Kidney (tissue), 14 donors: ENCODE results near the gene CTSE. TPM values are rescaled to one million over a fixed set of nuclear protein-coding genes. Genes with fewer than 3 reads are reported as not detected.
"Not testable (repeated sequence)": the region's sequence is repeated elsewhere in the genome, so short reads cannot be mapped to it uniquely, and the experiment has no call there.

Experiments
- DNase-seq, 5 donors: peaks; one replicate each; pipeline ENCODE4 v3.0.0-alpha.2; 2013 to 2020
- FAIRE-seq: peaks from 2 replicates; lab custom pipeline; 2012; peaks lifted over from hg19 to GRCh38; lab: Jason Lieb, UNC
- H3K27ac ChIP-seq, 2 donors: one replicate each; pipeline ENCODE4 v1.7.0; 2013; ENCODE audit warnings: low read depth in 2 of 2, low read length in 2 of 2, inconsistent platforms in 1 of 2
- H3K27me3 ChIP-seq: one replicate; pipeline ENCODE4 v1.7.1; 2013; ENCODE audit warnings: low read length, inconsistent platforms; ENCODE audit not compliant: control insufficient read depth, insufficient read depth
- H3K36me3 ChIP-seq, 3 donors: one replicate each; pipeline versions ENCODE4 v1.7.0 to v1.7.1; 2013; ENCODE audit warnings: low read length in 3 of 3, control low read depth in 1 of 3, inconsistent platforms in 1 of 3; ENCODE audit not compliant: insufficient read depth in 3 of 3, control insufficient read depth in 2 of 3
- H3K4me1 ChIP-seq, 3 donors: one replicate each; pipeline versions ENCODE4 v1.7.0 to v1.7.1; 2013; ENCODE audit warnings: low read length in 3 of 3, inconsistent platforms in 1 of 3, low read depth in 1 of 3; ENCODE audit not compliant: control insufficient read depth in 2 of 3, insufficient read depth in 2 of 3
- H3K4me3 ChIP-seq, 3 donors: one replicate each; pipeline versions ENCODE4 v1.7.0 to v1.8.1; 2013; ENCODE audit warnings: low read length in 3 of 3, control low read depth in 1 of 3, inconsistent platforms in 1 of 3
- H3K9ac ChIP-seq, 3 donors: one replicate each; pipeline versions ENCODE4 v1.7.0 to v1.7.1; 2013; ENCODE audit warnings: low read length in 3 of 3, control low read depth in 1 of 3, inconsistent platforms in 1 of 3
- H3K9me3 ChIP-seq, 3 donors: one replicate each; pipeline versions ENCODE4 v1.7.0 to v1.7.1; 2013; ENCODE audit warnings: low read length in 3 of 3, control low read depth in 1 of 3, inconsistent platforms in 1 of 3; ENCODE audit not compliant: control insufficient read depth in 2 of 3, insufficient read depth in 1 of 3
- intact Hi-C: fragments of 100-400 bp; cut with DNase I; formaldehyde crosslinking; loops from one replicate; pipeline ENCODE4 v1.11.1; 2022
- polyA plus RNA-seq: library from polyadenylated mRNA; stranded (reverse); fragments of 350-450 nt; fragmentation: Illumina TruSeq; extraction: RNeasy Lipid Tissue Mini Kit (QIAGEN cat#74804); gene quantifications from one replicate; pipeline ENCODE4 v1.2.3, GENCODE V29; 2014; ENCODE audit warnings: low read depth, low replicate concordance; ENCODE audit not compliant: insufficient read depth
- total RNA-seq: library from RNA; stranded (reverse); fragmentation: NEBNext Ultra II Directional; extraction: Animal tissue kit (Norgen Biotek cat#: 25700); gene quantifications from one replicate; pipeline ENCODE4 v1.2.1, GENCODE V29; 2021
- TF ChIP-seq, protein P1 (sequence below): IDR thresholded peaks from 3 replicates; pipeline ENCODE4 v1.5.1; 2012; ENCODE audit warnings: mild to moderate bottlenecking, moderate library complexity, borderline replicate concordance; ENCODE audit not compliant: insufficient read depth; ENCODE audit errors: extremely low read depth
- donor health status: control.
- donor health status: control.
- donor health status: control.
- donor health status: control.
- donor health status: control.
- donor health status: DM: yes; HTN: yes; CAD: no.
- donor health status: Normal renal cell carcinoma (clear cell type).

Gene CTSE
- total and polyA plus RNA-seq, 2 donors from 2014 or later: 1.6 TPM; not detected in 1

DNA sequence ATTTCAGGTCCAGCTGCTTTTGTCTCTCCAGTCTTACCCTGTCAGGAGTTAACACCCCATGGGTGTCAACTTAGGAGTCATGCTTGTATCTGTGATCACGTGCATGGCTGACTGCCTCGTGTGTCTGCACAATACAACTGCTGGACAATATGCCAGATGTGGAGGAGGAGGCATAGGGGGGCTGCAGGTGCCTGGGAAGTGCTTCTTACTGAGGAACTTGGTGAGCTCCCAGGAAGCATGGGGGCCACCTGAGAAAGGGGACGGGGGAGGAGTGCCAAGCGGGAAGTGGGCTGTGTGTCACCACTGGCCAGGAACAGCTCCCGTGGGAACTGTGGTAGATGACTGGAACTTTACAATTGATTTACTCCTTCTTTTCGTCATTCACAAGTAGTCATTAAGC is 38.8 kb upstream of the CTSE start:
- intact Hi-C loops: no loop called here
- no peak for FAIRE-seq
- H3K36me3 ChIP-seq: peaks cover 0 to 2% (median 0%) of the 10 kb centered on the region in 3 donors

DNA sequence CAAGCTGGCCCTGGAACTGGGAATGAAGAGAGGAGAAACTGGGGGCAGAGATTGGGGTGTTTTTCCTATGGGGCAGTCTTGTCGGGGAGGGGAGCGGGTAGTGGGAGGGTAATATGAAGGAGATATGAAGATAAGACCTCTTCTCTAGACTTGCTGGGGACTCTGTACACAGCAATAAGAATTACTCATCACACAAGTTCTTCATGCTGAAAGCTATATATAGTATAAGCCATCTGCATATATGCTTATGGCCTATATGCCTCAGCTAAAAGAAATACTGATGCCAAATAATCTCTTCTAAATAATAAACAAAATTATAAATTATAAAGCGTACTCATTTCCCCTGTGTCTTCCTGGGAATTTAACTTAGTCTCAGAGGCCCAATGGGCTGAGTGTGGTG is 37.1 kb upstream of the CTSE start:
- intact Hi-C loops: no loop called here
- Histone ChIP-seq H3K36me3 (peaks cover 0 to 2% (median 0%) of the 10 kb centered on the region in 3 donors), H3K9ac (no peak overlapping the region), H3K27ac (no peak overlapping the region), H3K27me3 (no peaks in the 10 kb centered on the region), H3K4me1 (peaks cover 0 to 6% (median 0%) of the 10 kb centered on the region in 3 donors), H3K9me3 (no peaks in the 10 kb centered on the region), H3K4me3 (no peak overlapping the region)
- TF ChIP-seq, protein P1, sequence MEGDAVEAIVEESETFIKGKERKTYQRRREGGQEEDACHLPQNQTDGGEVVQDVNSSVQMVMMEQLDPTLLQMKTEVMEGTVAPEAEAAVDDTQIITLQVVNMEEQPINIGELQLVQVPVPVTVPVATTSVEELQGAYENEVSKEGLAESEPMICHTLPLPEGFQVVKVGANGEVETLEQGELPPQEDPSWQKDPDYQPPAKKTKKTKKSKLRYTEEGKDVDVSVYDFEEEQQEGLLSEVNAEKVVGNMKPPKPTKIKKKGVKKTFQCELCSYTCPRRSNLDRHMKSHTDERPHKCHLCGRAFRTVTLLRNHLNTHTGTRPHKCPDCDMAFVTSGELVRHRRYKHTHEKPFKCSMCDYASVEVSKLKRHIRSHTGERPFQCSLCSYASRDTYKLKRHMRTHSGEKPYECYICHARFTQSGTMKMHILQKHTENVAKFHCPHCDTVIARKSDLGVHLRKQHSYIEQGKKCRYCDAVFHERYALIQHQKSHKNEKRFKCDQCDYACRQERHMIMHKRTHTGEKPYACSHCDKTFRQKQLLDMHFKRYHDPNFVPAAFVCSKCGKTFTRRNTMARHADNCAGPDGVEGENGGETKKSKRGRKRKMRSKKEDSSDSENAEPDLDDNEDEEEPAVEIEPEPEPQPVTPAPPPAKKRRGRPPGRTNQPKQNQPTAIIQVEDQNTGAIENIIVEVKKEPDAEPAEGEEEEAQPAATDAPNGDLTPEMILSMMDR: no peak
- DNase-seq: no peak
- no peak for FAIRE-seq

More for the DNA sequence above, 38.8 kb upstream of the CTSE start:
- Histone ChIP-seq H3K4me3 (no peak overlapping the region), H3K9ac (no peak overlapping the region), H3K27me3 (no peaks in the 10 kb centered on the region), H3K9me3 (no peaks in the 10 kb centered on the region), H3K27ac (no peak overlapping the region), H3K4me1 (peaks cover 0 to 6% (median 0%) of the 10 kb centered on the region in 3 donors)
- TF ChIP-seq, protein P1: no peak
- no peak for DNase-seq

DNA sequence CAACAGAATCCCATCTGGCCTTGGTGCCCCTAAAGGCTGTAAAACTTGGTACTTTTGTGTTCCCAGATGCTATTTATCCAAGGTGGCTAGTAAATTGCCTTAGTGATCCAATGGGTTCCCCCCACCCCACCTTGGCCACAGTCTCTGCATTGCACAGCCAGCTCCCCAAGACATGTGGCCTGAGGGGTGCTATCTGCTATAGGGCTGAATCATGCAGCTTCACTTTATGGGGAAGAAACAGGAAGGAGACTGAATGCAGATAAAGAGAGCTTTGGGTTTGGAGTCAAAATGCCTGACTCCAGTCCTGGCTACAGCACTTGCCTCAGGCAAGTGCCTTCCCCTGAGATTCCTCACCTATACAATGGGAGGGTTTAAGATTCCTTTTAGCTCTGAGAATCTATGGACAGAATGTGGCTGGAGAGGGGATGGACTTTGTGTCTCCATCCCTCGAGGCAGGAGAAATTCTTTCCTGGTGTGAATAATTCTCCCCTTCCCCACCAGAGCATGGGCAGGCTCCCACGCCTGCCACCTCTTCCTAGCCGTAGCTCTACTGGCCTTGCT is 35.7 kb upstream of the CTSE start:
- H3K27ac ChIP-seq: no peak overlapping the region
- H3K36me3 ChIP-seq: peaks cover 0 to 2% (median 0%) of the 10 kb centered on the region in 3 donors
- no peak for FAIRE-seq
- TF ChIP-seq, protein P1: no peak
- H3K4me3 ChIP-seq: no peak overlapping the region
- DNase-seq: no peak
- no peak overlapping the region for H3K9ac ChIP-seq
- H3K27me3 ChIP-seq: no peaks in the 10 kb centered on the region
- intact Hi-C loops: no loop called here
- H3K4me1 ChIP-seq: peaks cover 0 to 6% (median 0%) of the 10 kb centered on the region in 3 donors
- H3K9me3 ChIP-seq: no peaks in the 10 kb centered on the region

DNA sequence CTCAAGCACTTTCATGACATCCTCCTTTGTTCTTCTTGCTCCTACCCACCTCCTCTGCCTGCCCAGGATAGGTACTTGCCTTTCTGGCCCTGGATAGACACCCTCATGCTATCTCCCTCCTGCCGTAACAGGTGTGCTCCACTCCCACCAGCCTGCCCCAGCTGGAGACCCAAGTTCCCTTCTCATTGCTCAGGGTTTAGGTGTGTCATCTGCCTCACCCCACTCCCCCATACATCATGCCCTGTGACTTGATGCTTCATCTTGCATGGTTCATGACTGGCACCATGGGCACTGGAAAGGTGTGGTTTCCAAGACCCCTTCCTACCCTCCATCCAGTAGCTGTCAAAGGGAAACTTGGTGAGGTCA is 35.2 kb upstream of the CTSE start:
- Histone ChIP-seq H3K36me3 (peaks cover 0 to 2% (median 0%) of the 10 kb centered on the region in 3 donors), H3K27ac (no peak overlapping the region), H3K27me3 (no peaks in the 10 kb centered on the region), H3K9ac (no peak overlapping the region), H3K9me3 (no peaks in the 10 kb centered on the region), H3K4me3 (no peak overlapping the region), H3K4me1 (peaks cover 0 to 6% (median 0%) of the 10 kb centered on the region in 3 donors)
- intact Hi-C loops: no loop called here
- DNase-seq (no peak), FAIRE-seq (no peak)
- TF ChIP-seq, protein P1: no peak

DNA sequence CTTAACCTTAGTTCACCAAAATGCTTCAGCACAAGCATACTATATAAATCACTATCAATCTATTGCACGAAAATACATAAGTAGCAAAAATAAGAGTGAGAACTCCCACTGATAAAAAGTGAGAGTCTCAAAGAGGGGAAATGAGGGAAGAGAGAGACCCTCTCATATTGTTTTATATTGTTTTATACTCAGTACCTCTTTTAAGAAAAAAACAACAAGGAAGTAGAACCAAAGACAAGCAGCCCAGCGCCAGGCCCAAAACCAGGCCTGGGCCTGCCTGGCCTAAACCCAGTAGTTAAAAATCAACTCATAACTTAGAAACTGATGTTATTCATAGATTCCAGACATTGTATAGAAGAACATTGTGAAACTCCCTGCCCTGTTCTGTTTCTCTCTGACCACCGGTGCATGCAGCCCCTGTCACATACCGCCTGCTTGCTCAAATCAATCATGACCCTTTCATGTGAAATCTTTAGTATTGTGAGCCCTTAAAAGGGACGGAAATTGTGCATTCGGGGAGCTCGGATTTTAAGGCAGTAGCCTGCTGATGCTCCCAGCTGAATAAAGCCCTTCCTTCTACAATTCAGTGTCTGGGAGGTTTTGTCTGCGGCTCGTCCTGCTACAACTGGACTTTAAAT is 34.7 kb upstream of the CTSE start:
- intact Hi-C loops, H3K4me1 ChIP-seq, H3K9me3 ChIP-seq, FAIRE-seq, H3K27ac ChIP-seq, H3K9ac ChIP-seq, H3K36me3 ChIP-seq, H3K27me3 ChIP-seq, H3K4me3 ChIP-seq, DNase-seq: not testable (repeated sequence)
